Smooth muscle cell of bladder (primary cell): ENCODE measurements around the gene TMED7. TPM values are rescaled to one million over a fixed set of nuclear protein-coding genes. Genes with fewer than 3 reads are reported as not detected.

ENCODE experiments used
- total RNA-seq: library from RNA; depleted of rRNA; stranded (reverse); fragments of >200 nt; gene quantifications from 2 replicates; pipeline ENCODE4 v1.2.3, GENCODE V29; 2014

The TMED7 gene
- 132 and 142 TPM in 2 replicates for total RNA-seq

GRCh38 chr5:115625579-115626444 lies at the start of gene TMED7:
Gene TMED7 (minus strand): TSS chr5:115626036. CDS start chr5:115625792, 244 bp downstream.

GRCh38 chr5:115601701-115602590 lies 23.9 kb downstream of the TMED7 start, which contains the start of gene TICAM2:
Gene TICAM2 (minus strand): TSS chr5:115602479. CDS start chr5:115581256, 21,223 bp downstream.

Other genes starting within 250 kb of the TMED7 start
- 11.2 and 15.8 TPM in 2 replicates for gene FEM1C, start 81.3 kb downstream of the TMED7 start, total RNA-seq
- gene TICAM2, start 23.6 kb downstream of the TMED7 start, total RNA-seq = 2.8 and 3.3 TPM in 2 replicates
- gene CDO1, start 190.6 kb upstream of the TMED7 start, total RNA-seq = 2.6 and 7.7 TPM in 2 replicates
- 28.0 and 36.0 TPM in 2 replicates for gene ATG12, start 215.5 kb upstream of the TMED7 start, total RNA-seq
- 63.6 and 91.8 TPM in 2 replicates for gene AP3S1, start 215.9 kb upstream of the TMED7 start, total RNA-seq